Measurements from ENCODE around the gene RETREG3. TPM values are rescaled to one million over a fixed set of nuclear protein-coding genes. Genes with fewer than 3 reads are reported as not detected.

Gene RETREG3
- total and polyA plus RNA-seq, 2 of the 13 experiments (the other 11 are each of a cell fraction or from before 2014, with no cell fraction given): 47.0 to 55.8 TPM

DNA sequence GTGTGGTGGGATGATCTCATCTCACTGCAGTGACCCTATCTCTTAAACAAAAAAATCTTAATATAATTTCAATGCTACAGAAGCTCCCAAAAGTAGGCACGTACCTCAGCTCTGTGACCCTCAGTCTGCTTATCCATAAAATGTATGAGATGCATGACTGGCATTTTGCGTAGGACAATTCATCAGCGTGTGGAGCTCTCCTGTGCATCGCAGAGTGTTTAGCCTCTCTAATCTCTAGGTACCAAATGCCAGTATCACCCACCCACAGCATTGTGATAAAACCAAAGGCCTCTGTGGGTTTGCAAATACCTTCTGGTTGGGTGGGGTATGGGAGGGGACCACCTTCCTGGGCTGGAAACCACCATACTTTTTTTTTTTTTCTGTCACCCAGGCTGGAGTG lies 30.9 kb upstream of the RETREG3 start:
- no peak for DNase-seq (ENCODE audit: low spot score)
- Histone ChIP-seq H3K9ac (ENCODE audit: insufficient read depth, low read depth, low read length) (no peak overlapping the region), H3K79me2 (ENCODE audit: insufficient read depth, low read length) (no peaks in the 10 kb centered on the region), H4K20me1 (ENCODE audit: insufficient read depth, low read length) (no peaks in the 10 kb centered on the region), H3K27ac (ENCODE audit: extremely low read length, insufficient read depth, low read length) (no peak overlapping the region), H3K4me3 (replicated peaks in 1 of 3; ENCODE audit: insufficient read depth in 1 of 3, low read depth in 2 of 3, low read length in 3 of 3) (no peak overlapping the region), H3K36me3 (replicated peaks in 1 of 2; ENCODE audit: control insufficient read depth in 1 of 2, insufficient read depth in 2 of 2, low read length in 2 of 2) (no peaks in the 10 kb centered on the region), H3K4me2 (ENCODE audit: low read depth, low read length) (no peak overlapping the region), H3K4me1 (ENCODE audit: insufficient read depth, low read length) (peaks cover 9% of the 10 kb centered on the region; the same call in 1 of the 2 replicates), H2AFZ (ENCODE audit: low read length) (no peak overlapping the region), H3K9me3 (ENCODE audit: low read length) (no peaks in the 10 kb centered on the region), H3K27me3 (ENCODE audit: control insufficient read depth in 1 of 2, insufficient read depth in 2 of 2, low read length in 2 of 2) (peaks cover 2 to 10% of the 10 kb centered on the region in 2 experiments; a peak in 1 of 5 replicates)
- FAIRE-seq: no peak
- in situ Hi-C loops (cut with HindIII; ENCODE audit: extremely low pct_ligation_motif_present, low pct_unique_long_range_greater_than_20kb): no loop called here
- ChIA-PET CTCF (ENCODE audit: low intra/inter-chr PET ratio, low total read pairs) (no interaction called here), POLR2A (no interaction called here)
- BruUV-seq (replicated peaks): no TSS peak
- WGBS (ENCODE audit: low lambda C conversion rate): 65% methylated on average over 4 of the region's 4 CpGs
- intact Hi-C loops (cut with micrococcal nuclease; ENCODE audit: unreplicated experiment): no loop called here
- no peak for ATAC-seq
- no peak for TF ChIP-seq GZF1 (CRISPR knock-in tag; IDR thresholded peaks at IDR 0.05)
- TF ChIP-seq ZNF101 (CRISPR knock-in tag; IDR thresholded peaks at IDR 0.05; ENCODE audit: borderline replicate concordance, low read depth): no peak
- no peak for TF ChIP-seq ZNF777 (CRISPR knock-in tag; IDR thresholded peaks at IDR 0.05)
- no peak for TF ChIP-seq ZNF263 (CRISPR knock-in tag; IDR thresholded peaks at IDR 0.05)
- no peak for TF ChIP-seq MBNL3 (CRISPR knock-in tag; conservative IDR thresholded peaks at IDR 0.05)
- TF ChIP-seq IKZF4 (CRISPR knock-in tag; IDR thresholded peaks at IDR 0.05; ENCODE audit: borderline replicate concordance, low read depth, not compliant biosample characterization): no peak
- peak; percentile 50 for TF ChIP-seq NFE2L2 (IDR thresholded peaks at IDR 0.05; ENCODE audit: low read length)
- TF ChIP-seq, protein P1, sequence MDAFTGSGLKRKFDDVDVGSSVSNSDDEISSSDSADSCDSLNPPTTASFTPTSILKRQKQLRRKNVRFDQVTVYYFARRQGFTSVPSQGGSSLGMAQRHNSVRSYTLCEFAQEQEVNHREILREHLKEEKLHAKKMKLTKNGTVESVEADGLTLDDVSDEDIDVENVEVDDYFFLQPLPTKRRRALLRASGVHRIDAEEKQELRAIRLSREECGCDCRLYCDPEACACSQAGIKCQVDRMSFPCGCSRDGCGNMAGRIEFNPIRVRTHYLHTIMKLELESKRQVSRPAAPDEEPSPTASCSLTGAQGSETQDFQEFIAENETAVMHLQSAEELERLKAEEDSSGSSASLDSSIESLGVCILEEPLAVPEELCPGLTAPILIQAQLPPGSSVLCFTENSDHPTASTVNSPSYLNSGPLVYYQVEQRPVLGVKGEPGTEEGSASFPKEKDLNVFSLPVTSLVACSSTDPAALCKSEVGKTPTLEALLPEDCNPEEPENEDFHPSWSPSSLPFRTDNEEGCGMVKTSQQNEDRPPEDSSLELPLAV (CRISPR knock-in tag; conservative IDR thresholded peaks at IDR 0.05; ENCODE audit: low read depth): no peak

All from HepG2 (cell line).